NCI-H345 treated with DMSO at 0.1 percent for 48 hours (cell line): ENCODE results near the gene TSPAN15.
"Not testable (repeated sequence)": the region's sequence is repeated elsewhere in the genome, so short reads cannot be mapped to it uniquely, and the experiment has no call there.

ENCODE experiments used
- DNase-seq: peaks from one replicate; lab custom pipeline; 2025; ENCODE audit not compliant: unreplicated experiment; lab: John Stamatoyannopoulos, UW

TSPAN15 gene

DNA sequence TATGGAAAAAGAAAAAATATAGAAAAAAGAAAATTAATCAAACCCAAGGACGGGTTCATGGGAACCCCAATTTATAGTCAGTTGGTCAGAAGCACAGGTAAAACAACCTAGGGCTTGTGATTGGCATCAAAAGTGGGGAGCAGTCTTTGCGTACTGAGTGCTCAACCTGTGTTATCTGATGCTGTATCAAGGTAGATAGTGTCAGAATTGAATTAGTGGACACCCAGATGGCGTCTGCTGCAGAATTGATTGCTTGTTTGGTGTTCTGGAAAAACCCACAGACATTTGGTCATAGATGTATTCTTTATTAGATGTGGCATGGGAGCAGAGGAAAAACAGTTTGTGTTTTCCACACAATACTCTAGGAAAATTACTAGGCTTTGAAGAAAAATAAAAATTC is 82.4 kb downstream of the TSPAN15 start:
- DNase-seq = no peak

DNA sequence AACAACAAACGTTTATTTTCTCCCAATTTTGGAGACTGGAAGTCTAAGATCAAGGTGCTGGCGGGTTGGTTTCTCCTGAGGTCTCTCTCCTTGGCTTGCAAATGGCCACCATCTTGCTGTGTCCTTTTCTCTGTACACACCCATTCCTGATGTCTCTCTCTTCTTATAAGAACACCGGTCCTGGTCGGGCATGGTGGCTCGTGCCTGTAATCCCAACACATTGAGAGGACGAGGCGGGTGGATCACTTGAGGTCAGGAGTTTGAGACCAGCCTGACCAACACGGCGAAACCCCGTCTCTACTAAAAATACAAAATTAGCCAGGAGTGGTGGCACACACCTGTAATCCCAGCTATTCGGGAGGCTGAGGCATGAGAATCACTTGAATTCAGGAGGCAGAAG is 85.3 kb downstream of the TSPAN15 start:
- not testable (repeated sequence) for DNase-seq

DNA sequence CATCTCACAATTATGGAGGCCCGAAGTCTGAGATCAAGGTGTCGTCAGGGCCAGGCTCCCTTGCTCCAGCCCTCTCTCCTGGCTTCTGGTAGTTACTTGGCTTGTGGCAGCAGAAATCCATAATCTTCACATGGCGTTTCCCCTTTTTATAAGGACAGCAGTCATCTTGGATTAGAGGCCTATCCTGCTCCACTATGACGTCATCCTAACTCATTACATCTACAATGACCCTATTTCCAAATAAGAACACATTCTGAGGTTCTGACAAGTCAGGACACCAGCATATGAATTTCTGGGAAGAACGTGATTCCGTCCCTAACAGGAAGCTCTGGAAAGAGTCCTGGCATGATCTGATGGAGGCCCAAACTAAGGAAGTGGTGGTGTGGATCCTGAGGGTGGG is 86.2 kb downstream of the TSPAN15 start:
- no peak for DNase-seq

DNA sequence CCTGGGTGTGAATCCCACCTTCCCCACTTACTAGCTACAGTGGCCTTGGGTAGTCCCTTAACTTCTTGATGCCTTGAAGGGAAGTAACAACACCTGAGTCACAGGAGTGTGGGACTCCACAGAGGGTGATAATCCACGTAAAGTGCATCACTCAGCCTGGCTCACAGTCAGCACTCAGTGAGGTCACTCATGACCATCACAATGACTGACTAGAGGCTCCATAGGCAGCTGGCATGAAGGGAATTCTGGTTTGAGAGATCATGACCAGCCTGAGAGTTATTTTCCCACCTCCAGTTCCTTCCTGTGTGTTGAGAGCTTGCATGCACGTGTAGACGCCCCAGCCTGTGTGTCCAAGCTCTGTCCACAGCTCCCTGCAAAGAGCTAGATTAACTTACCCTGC is 87.2 kb downstream of the TSPAN15 start:
- no peak for DNase-seq

DNA sequence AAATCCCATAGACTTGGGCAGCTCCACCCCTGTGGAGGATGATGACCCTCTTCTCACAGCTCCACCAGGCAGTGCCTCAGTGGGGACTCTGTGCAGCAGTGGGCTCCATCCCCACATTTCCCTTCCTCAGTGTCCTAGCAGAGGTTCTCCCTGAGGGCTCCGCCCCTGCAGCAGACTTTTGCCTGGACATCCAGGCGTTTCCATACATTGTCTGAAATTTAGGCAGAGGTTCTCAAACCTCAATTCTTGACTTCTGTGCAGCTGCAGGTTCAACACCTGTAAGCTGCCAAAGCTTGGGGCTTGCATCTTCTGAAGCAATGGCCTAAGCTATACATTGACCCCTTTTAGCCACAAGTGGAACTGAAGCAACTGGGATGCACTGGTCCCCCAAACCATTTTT is 90.2 kb downstream of the TSPAN15 start:
- no peak for DNase-seq

DNA sequence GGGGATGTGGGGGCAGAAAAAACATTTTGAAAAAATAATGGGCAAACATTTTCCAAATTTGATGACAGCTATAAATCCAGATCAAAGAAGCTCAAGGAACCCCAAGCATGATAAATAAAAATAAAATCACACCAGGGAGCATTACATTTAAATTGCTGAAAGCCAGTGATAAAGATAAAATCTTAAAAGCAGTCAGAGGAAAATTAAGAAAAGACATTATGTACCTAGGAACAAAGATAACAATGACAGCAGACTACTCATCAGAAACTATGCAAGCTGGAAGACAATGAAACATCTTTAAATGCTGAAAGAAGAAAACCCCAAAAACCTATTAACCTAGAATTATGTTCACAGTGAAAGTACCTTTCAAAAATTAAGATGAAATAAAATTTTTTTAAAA is 98.7 kb downstream of the TSPAN15 start:
- no peak for DNase-seq

DNA sequence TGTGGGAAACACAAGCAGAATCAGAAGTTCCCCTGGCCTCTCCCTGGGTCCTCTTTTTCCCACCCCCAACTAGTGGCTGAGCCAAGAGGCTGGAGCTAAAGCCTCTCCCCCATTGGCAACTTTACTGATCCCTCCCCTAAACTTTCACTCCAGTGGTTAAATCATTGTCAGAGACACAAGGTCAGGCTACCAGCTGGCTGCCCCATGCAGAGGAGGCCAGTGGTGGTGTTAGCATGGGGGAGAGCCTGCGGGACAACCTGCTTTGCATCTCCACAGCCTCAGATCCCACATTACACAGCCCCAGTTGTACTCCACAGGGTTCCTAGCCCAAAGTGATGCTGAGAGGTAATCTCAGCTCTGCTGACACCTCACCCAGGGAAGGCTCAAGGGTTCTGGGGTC is 101.0 kb downstream of the TSPAN15 start:
- DNase-seq = no peak

DNA sequence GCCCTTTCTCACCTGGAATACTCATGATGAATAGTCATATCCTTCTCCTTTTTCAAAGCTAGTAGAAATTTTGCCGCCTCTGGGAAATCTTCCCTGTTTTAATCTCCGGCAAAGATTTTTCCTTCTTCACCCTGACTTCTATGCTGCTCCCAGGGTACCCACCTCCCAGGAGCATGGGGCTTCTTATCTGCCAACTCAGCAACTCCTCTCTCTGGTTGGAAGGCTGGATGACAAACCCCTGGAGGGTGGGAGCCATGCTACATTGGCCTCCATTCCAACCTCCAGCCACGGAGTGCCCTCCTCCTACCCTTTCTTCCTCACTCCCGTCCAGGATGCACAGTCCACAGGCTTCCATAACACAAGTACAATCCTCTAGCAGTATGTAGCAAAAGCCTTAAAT is 102.1 kb downstream of the TSPAN15 start:
- DNase-seq = no peak

DNA sequence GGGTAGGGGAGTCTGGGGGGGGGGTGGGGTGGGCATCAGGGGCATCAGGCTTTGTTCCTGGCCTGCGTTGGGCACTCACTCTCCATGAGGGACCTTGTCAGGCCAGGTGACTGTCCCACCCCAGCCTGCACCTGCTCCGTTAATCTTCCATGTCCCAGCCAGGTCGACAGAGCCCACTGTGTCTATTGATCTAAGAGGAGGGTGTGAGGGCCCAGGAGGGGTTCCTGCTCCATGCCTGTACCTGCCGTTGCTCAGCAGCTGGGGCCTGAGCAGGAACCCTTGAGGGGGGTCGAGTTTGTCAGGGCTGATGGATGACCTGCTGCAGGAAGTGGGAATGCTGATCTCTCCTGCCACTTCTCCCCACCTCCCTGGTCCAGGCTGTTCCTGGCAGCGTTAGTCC is 103.3 kb downstream of the TSPAN15 start:
- no peak for DNase-seq
